Small intestine (tissue), 7 donors: ENCODE data around the gene GRIN3A. TPM values are rescaled to one million over a fixed set of nuclear protein-coding genes. Genes with fewer than 3 reads are reported as not detected.

Experiments
- DNase-seq, 2 donors: peaks; one replicate each; pipeline versions ENCODE4 v3.0.0 to v3.0.0-alpha.2; 2013
- FAIRE-seq: peaks from 2 replicates; lab custom pipeline; 2012; peaks lifted over from hg19 to GRCh38; lab: Jason Lieb, UNC
- H3K27ac ChIP-seq, 3 donors: one replicate each; pipeline ENCODE4 v1.5.1; 2013; ENCODE audit warnings: low read length in 2 of 3, mild to moderate bottlenecking in 2 of 3, control low read depth in 1 of 3, inconsistent platforms in 1 of 3, low read depth in 1 of 3, moderate library complexity in 1 of 3
- H3K27me3 ChIP-seq, 3 donors: one replicate each; pipeline ENCODE4 v1.6.1; 2013; ENCODE audit warnings: low read length in 3 of 3, inconsistent platforms in 1 of 3; ENCODE audit not compliant: control insufficient read depth in 3 of 3, insufficient read depth in 3 of 3
- H3K36me3 ChIP-seq, 3 donors: one replicate each; pipeline ENCODE4 v1.6.1; 2013; ENCODE audit warnings: low read length in 3 of 3, inconsistent platforms in 1 of 3, low read depth in 1 of 3, mild to moderate bottlenecking in 1 of 3, moderate library complexity in 1 of 3; ENCODE audit not compliant: control insufficient read depth in 3 of 3, insufficient read depth in 2 of 3
- H3K4me1 ChIP-seq, 3 donors: one replicate each; pipeline ENCODE4 v1.6.1; 2013; ENCODE audit warnings: low read length in 2 of 3, inconsistent platforms in 1 of 3, low read depth in 1 of 3, mild to moderate bottlenecking in 1 of 3, moderate library complexity in 1 of 3; ENCODE audit not compliant: control insufficient read depth in 3 of 3, insufficient read depth in 2 of 3
- H3K4me3 ChIP-seq, 3 donors: one replicate each; pipeline ENCODE4 v1.5.1; 2013; ENCODE audit warnings: low read length in 3 of 3, control low read depth in 1 of 3, inconsistent platforms in 1 of 3, low read depth in 1 of 3, mild to moderate bottlenecking in 1 of 3, moderate library complexity in 1 of 3
- H3K9me3 ChIP-seq, 2 donors: one replicate each; pipeline ENCODE4 v1.6.1; 2013; ENCODE audit warnings: low read depth in 1 of 2, low read length in 1 of 2; ENCODE audit not compliant: control insufficient read depth in 2 of 2, insufficient read depth in 1 of 2
- WGBS, 3 donors: extraction: QIAGEN DNeasy Blood & Tissue Kit; methylation state at CpG; one replicate each; pipeline ENCODE4 v1.1.7; 2013; 5-methylcytosine and 5-hydroxymethylcytosine counted together
- polyA plus RNA-seq, 4 donors: library from polyadenylated mRNA; stranded (reverse) in 3 of 4; unstranded in 1 of 4; fragments of 200-250 nt in 3 of 4; fragments of 120-200 nt in 1 of 4; gene quantifications; one replicate each; pipeline versions ENCODE4 v1.2.1 to v1.2.3, GENCODE V29; 2013
- donor health status: healthy with polysubstance abuse.
- donor health status: control.
- donor health status: control.
- donor health status: Bipolar disorder and iron deficiency.
- donor health status: healthy.

GRIN3A gene
- polyA plus RNA-seq, 4 donors = 0.15 to 0.36 TPM; not detected in 2

- Histone ChIP-seq H3K4me1 (peaks cover 0 to 3% (median 0%) of the 10 kb centered on the region in 3 donors), H3K27me3 (no peaks in the 10 kb centered on the region), H3K9me3 (no peaks in the 10 kb centered on the region), H3K27ac (no peak overlapping the region), H3K36me3 (no peaks in the 10 kb centered on the region), H3K4me3 (no peak overlapping the region)
- DNase-seq (no peak), FAIRE-seq (no peak)
Measured at GRCh38 chr9:101668421-101668820, 70.0 kb downstream of the GRIN3A start.

GRCh38 chr9:101664453-101664852 lies 74.0 kb downstream of the GRIN3A start:
- whole genome bisulfite sequencing, 3 donors = 77 to 84% (median 77%) methylated on average over 2 of the region's 2 CpGs
- H3K9me3 ChIP-seq = no peaks in the 10 kb centered on the region
- FAIRE-seq = no peak

GRCh38 chr9:101652601-101653175 lies 85.8 kb downstream of the GRIN3A start:
- FAIRE-seq (no peak), DNase-seq (no peak)
- no peak overlapping the region for H3K4me3 ChIP-seq
- H3K36me3 ChIP-seq = no peaks in the 10 kb centered on the region
- H3K4me1 ChIP-seq = no peaks in the 10 kb centered on the region
- H3K9me3 ChIP-seq = no peaks in the 10 kb centered on the region
- no peak overlapping the region for H3K27ac ChIP-seq
- WGBS, 3 donors = 60 to 67% (median 65%) methylated on average over 2 of the region's 2 CpGs
- no peaks in the 10 kb centered on the region for H3K27me3 ChIP-seq

More at GRCh38 chr9:101664453-101664852, 74.0 kb downstream of the GRIN3A start:
- Histone ChIP-seq H3K4me3 (no peak overlapping the region), H3K27ac (no peak overlapping the region), H3K36me3 (no peaks in the 10 kb centered on the region), H3K27me3 (no peaks in the 10 kb centered on the region), H3K4me1 (no peaks in the 10 kb centered on the region)
- no peak for DNase-seq

- FAIRE-seq (no peak), DNase-seq (no peak)
- Histone ChIP-seq H3K4me3 (no peak overlapping the region), H3K27me3 (no peaks in the 10 kb centered on the region), H3K27ac (no peak overlapping the region), H3K4me1 (no peaks in the 10 kb centered on the region), H3K9me3 (no peaks in the 10 kb centered on the region), H3K36me3 (no peaks in the 10 kb centered on the region)
- 62 to 79% (median 71%) methylated on average over 1 of the region's 1 CpG for WGBS, 3 donors
Measured at GRCh38 chr9:101650142-101650541, 88.3 kb downstream of the GRIN3A start.

- Histone ChIP-seq H3K27ac (no peak overlapping the region), H3K27me3 (no peaks in the 10 kb centered on the region), H3K9me3 (no peaks in the 10 kb centered on the region), H3K4me3 (no peak overlapping the region), H3K36me3 (no peaks in the 10 kb centered on the region), H3K4me1 (no peaks in the 10 kb centered on the region)
- DNase-seq (no peak), FAIRE-seq (no peak)
- 71 to 89% (median 71%) methylated on average over 1 of the region's 1 CpG for WGBS, 3 donors
Measured at GRCh38 chr9:101648493-101648892, 90.0 kb downstream of the GRIN3A start.

- FAIRE-seq (no peak), DNase-seq (no peak)
- H3K36me3 ChIP-seq = no peaks in the 10 kb centered on the region
- no peaks in the 10 kb centered on the region for H3K27me3 ChIP-seq
- 70 to 76% (median 73%) methylated on average over 2 of the region's 2 CpGs for WGBS, 3 donors
- no peak overlapping the region for H3K27ac ChIP-seq
- no peaks in the 10 kb centered on the region for H3K4me1 ChIP-seq
- peaks cover 0 to 2% of the 10 kb centered on the region in 2 donors for H3K9me3 ChIP-seq
- H3K4me3 ChIP-seq = no peak overlapping the region
Measured at GRCh38 chr9:101639785-101640665, 98.4 kb downstream of the GRIN3A start.

GRCh38 chr9:101639311-101639710 lies 99.1 kb downstream of the GRIN3A start:
- Histone ChIP-seq H3K27me3 (no peaks in the 10 kb centered on the region), H3K4me3 (no peak overlapping the region), H3K9me3 (peaks cover 0 to 2% of the 10 kb centered on the region in 2 donors), H3K27ac (no peak overlapping the region), H3K36me3 (no peaks in the 10 kb centered on the region), H3K4me1 (no peaks in the 10 kb centered on the region)
- WGBS, 3 donors = 8 to 37% (median 32%) methylated on average over 1 of the region's 1 CpG
- DNase-seq (peak in 1 of 2 donors; percentile 15), FAIRE-seq (no peak)

GRCh38 chr9:101636247-101636646 lies 102.2 kb downstream of the GRIN3A start:
- H3K36me3 ChIP-seq = no peaks in the 10 kb centered on the region
- no peak for FAIRE-seq
- WGBS, 3 donors = 45 to 65% (median 56%) methylated on average over 3 of the region's 3 CpGs
- H3K4me1 ChIP-seq = no peaks in the 10 kb centered on the region
- no peak overlapping the region for H3K27ac ChIP-seq
- no peaks in the 10 kb centered on the region for H3K9me3 ChIP-seq
- H3K27me3 ChIP-seq = peaks cover 0 to 3% (median 0%) of the 10 kb centered on the region in 3 donors
- H3K4me3 ChIP-seq = no peak overlapping the region
- no peak for DNase-seq
